ENCODE results near the gene ADRB1.

The ADRB1 gene

GRCh38 chr10:114043532-114044246 lies at the start of gene ADRB1:
ADRB1 (plus strand) TSS chr10:114043866; CDS start chr10:114044133, 267 bp downstream.
- DNase-seq, result peak; percentile 58

GRCh38 chr10:113995201-113995600 lies 48.5 kb upstream of the ADRB1 start:
- DNase-seq, result no peak

GRCh38 chr10:113997428-113997827 lies 46.2 kb upstream of the ADRB1 start:
- DNase-seq, result no peak

- no peak for DNase-seq
Measured at GRCh38 chr10:113999531-113999930, 44.1 kb upstream of the ADRB1 start.

- no peak for DNase-seq
Measured at GRCh38 chr10:114000457-114001010, 43.1 kb upstream of the ADRB1 start.

- DNase-seq, result no peak
Measured at GRCh38 chr10:114002422-114002821, 41.2 kb upstream of the ADRB1 start.

- no peak for DNase-seq
Measured at GRCh38 chr10:114003161-114003941, 40.3 kb upstream of the ADRB1 start.

GRCh38 chr10:114009281-114009996 lies 34.2 kb upstream of the ADRB1 start:
- DNase-seq, result no peak

GRCh38 chr10:114010316-114010715 lies 33.4 kb upstream of the ADRB1 start:
- DNase-seq, result no peak

- no peak for DNase-seq
Measured at GRCh38 chr10:114012650-114013049, 31.0 kb upstream of the ADRB1 start.

GRCh38 chr10:114015708-114016107 lies 28.0 kb upstream of the ADRB1 start:
- no peak for DNase-seq

GRCh38 chr10:114017271-114017670 lies 26.4 kb upstream of the ADRB1 start:
- DNase-seq, result no peak

- no peak for DNase-seq
Measured at GRCh38 chr10:114017873-114018272, 25.8 kb upstream of the ADRB1 start.

GRCh38 chr10:114019226-114019625 lies 24.4 kb upstream of the ADRB1 start:
- no peak for DNase-seq

GRCh38 chr10:114021154-114021553 lies 22.5 kb upstream of the ADRB1 start:
- DNase-seq, result no peak

- DNase-seq, result no peak
Measured at GRCh38 chr10:114021717-114022680, 21.7 kb upstream of the ADRB1 start.

- no peak for DNase-seq
Measured at GRCh38 chr10:114022766-114023597, 20.7 kb upstream of the ADRB1 start.

- peak; percentile 6 for DNase-seq
Measured at GRCh38 chr10:114024876-114025610, 18.6 kb upstream of the ADRB1 start.

GRCh38 chr10:114025611-114026130 lies 18.0 kb upstream of the ADRB1 start:
- no peak for DNase-seq
